Measurements from ENCODE around the gene TMEM18.
"Not testable (repeated sequence)": the region's sequence is repeated elsewhere in the genome, so short reads cannot be mapped to it uniquely, and the experiment has no call there.

Gene TMEM18

GRCh38 chr2:708667-709066 is 31.5 kb upstream of the TMEM18 start:
- no peak for FAIRE-seq
- TF ChIP-seq POLR2A (IDR thresholded peaks at IDR 0.05; ENCODE audit: low read depth, low read length): no peak
- DNase-seq (ENCODE audit: insufficient read length, low spot score): no peak

GRCh38 chr2:705971-706511 is 28.8 kb upstream of the TMEM18 start:
- FAIRE-seq: no peak
- DNase-seq (ENCODE audit: insufficient read length, low spot score): no peak
- TF ChIP-seq POLR2A (IDR thresholded peaks at IDR 0.05; ENCODE audit: low read depth, low read length): no peak

GRCh38 chr2:702765-703164 is 25.6 kb upstream of the TMEM18 start:
- FAIRE-seq; DNase-seq (ENCODE audit: insufficient read length, low spot score): not testable (repeated sequence)

- FAIRE-seq: no peak
- TF ChIP-seq POLR2A (IDR thresholded peaks at IDR 0.05; ENCODE audit: low read depth, low read length): no peak
- no peak for DNase-seq (ENCODE audit: insufficient read length, low spot score)
These were observed 19.9 kb upstream of the TMEM18 start for GRCh38 chr2:696999-697627.

- TF ChIP-seq POLR2A (IDR thresholded peaks at IDR 0.05; ENCODE audit: low read depth, low read length): no peak
- no peak for DNase-seq (ENCODE audit: insufficient read length, low spot score)
- no peak for FAIRE-seq
These were observed 19.3 kb upstream of the TMEM18 start for GRCh38 chr2:696463-696862.

- no peak for DNase-seq (ENCODE audit: insufficient read length, low spot score)
- no peak for FAIRE-seq
- no peak for TF ChIP-seq POLR2A (IDR thresholded peaks at IDR 0.05; ENCODE audit: low read depth, low read length)
These were observed 17.8 kb upstream of the TMEM18 start for GRCh38 chr2:694906-695510.

GRCh38 chr2:694174-694573 is 17.0 kb upstream of the TMEM18 start:
- no peak for TF ChIP-seq POLR2A (IDR thresholded peaks at IDR 0.05; ENCODE audit: low read depth, low read length)
- no peak for FAIRE-seq
- no peak for DNase-seq (ENCODE audit: insufficient read length, low spot score)

GRCh38 chr2:693606-694005 is 16.4 kb upstream of the TMEM18 start:
- TF ChIP-seq POLR2A (IDR thresholded peaks at IDR 0.05; ENCODE audit: low read depth, low read length): no peak
- FAIRE-seq (no peak), DNase-seq (ENCODE audit: insufficient read length, low spot score) (no peak)

GRCh38 chr2:692767-693166 is 15.6 kb upstream of the TMEM18 start:
- no peak for TF ChIP-seq POLR2A (IDR thresholded peaks at IDR 0.05; ENCODE audit: low read depth, low read length)
- no peak for DNase-seq (ENCODE audit: insufficient read length, low spot score)
- no peak for FAIRE-seq

GRCh38 chr2:691821-692761 is 14.9 kb upstream of the TMEM18 start:
- DNase-seq (ENCODE audit: insufficient read length, low spot score): no peak
- no peak for FAIRE-seq
- no peak for TF ChIP-seq POLR2A (IDR thresholded peaks at IDR 0.05; ENCODE audit: low read depth, low read length)

GRCh38 chr2:690799-691198 is 13.6 kb upstream of the TMEM18 start:
- FAIRE-seq (no peak), DNase-seq (ENCODE audit: insufficient read length, low spot score) (no peak)
- no peak for TF ChIP-seq POLR2A (IDR thresholded peaks at IDR 0.05; ENCODE audit: low read depth, low read length)

- FAIRE-seq: no peak
- TF ChIP-seq POLR2A (IDR thresholded peaks at IDR 0.05; ENCODE audit: low read depth, low read length): no peak
- DNase-seq (ENCODE audit: insufficient read length, low spot score): no peak
These were observed 12.8 kb upstream of the TMEM18 start for GRCh38 chr2:689877-690510.

- TF ChIP-seq POLR2A (IDR thresholded peaks at IDR 0.05; ENCODE audit: low read depth, low read length): no peak
- no peak for DNase-seq (ENCODE audit: insufficient read length, low spot score)
- no peak for FAIRE-seq
These were observed 12.0 kb upstream of the TMEM18 start for GRCh38 chr2:689237-689636.

Measured in H54 (cell line).